HG03565 (cell line): ENCODE measurements around the gene HSD17B2.
"Not testable (repeated sequence)": the region's sequence is repeated elsewhere in the genome, so short reads cannot be mapped to it uniquely, and the experiment has no call there.

Experiments
- ATAC-seq: cut with Tn5 transposase; IDR thresholded peaks from one replicate; pipeline ENCODE4 v1.9.1; 2021; ENCODE audit warnings: mild to moderate bottlenecking, moderate library complexity; ENCODE audit not compliant: unreplicated experiment

Gene HSD17B2, protein sequence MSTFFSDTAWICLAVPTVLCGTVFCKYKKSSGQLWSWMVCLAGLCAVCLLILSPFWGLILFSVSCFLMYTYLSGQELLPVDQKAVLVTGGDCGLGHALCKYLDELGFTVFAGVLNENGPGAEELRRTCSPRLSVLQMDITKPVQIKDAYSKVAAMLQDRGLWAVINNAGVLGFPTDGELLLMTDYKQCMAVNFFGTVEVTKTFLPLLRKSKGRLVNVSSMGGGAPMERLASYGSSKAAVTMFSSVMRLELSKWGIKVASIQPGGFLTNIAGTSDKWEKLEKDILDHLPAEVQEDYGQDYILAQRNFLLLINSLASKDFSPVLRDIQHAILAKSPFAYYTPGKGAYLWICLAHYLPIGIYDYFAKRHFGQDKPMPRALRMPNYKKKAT

DNA sequence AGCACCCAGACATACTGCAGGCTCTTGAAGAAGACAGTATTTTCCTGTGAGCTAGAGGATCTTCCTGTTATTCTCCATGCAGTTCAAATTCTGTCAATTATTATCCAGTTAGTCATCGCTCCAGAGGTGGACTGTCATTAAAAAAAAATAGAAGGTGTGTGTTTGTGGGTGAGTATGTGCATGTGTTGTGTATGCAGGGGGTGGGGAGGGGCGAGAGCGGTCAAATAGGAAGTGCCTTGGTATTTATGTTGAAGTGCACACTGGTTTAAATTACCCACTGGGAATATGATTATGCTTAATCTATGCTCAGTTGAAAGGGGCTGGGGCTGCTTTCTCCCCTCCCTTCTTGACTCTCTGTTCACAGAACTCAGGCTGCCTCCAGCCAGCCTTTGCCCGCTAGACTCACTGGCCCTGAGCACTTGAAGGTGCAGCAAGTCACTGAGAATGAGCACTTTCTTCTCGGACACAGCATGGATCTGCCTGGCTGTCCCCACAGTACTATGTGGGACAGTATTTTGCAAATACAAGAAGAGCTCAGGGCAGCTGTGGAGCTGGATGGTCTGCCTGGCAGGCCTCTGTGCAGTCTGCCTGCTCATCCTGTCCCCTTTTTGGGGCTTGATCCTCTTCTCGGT lies at the start of gene HSD17B2:
Gene HSD17B2 (plus strand): TSS at position 273 of the 632 bp plus-strand sequence. CDS start 172 bp downstream, at position 445.
- ATAC-seq = no peak

DNA sequence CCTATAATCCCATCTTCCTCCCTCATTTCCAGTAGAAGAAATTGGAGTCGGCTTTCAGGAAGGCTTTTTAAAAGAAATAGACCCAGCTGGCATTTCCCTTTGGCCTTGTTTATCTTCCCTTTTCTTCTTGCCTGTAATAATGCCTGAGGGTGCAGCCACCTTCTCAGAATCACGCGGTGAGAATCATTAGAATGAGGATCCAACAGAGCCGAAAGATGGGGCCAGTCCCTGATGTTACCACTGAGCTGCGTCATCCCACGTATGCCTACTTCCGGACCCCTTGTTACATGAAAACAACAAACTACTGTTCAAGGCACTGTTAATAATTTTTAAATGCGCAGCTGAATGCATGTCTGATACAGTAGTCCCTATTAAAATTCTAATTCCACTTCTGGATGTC lies 47.9 kb upstream of the HSD17B2 start:
- no peak for ATAC-seq

DNA sequence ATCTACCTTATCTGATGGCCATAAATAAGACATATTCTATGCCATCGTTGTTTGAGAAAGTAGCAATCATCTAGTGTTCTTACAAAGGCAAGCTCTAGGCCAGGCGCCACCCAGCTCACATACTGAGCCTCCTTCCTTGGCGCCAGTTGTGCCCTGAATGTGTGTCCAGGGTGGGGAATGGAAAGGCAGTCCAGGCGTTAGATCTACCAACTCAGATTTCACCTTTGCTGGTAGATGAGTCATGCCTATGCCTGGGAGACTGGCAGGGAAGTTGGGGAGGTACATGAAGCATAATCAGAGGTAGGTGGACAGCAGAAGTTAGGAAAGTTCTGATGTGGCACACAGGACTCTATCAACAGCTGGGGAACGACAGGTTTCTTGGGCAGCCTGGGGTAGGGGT lies 47.3 kb upstream of the HSD17B2 start:
- no peak for ATAC-seq

DNA sequence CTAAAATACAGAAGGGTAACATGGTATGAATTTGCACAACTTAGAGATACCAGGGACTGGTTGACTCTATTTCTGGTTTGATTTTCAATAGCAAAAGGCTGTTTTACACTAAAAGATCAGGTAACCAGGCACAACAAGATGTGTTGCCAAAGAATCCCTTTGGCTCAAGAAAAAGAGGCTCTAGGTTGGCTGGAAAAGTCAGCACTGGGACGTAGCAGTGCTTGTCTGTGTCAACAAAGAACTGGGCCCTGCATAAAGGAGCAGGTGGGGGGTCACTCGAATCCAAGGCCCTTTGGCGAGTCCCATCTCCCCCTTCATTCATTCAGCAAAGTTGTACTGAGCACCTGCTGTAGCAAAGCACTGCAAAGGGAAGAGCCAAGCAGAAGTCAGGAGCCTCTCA lies 42.2 kb upstream of the HSD17B2 start:
- ATAC-seq = no peak

DNA sequence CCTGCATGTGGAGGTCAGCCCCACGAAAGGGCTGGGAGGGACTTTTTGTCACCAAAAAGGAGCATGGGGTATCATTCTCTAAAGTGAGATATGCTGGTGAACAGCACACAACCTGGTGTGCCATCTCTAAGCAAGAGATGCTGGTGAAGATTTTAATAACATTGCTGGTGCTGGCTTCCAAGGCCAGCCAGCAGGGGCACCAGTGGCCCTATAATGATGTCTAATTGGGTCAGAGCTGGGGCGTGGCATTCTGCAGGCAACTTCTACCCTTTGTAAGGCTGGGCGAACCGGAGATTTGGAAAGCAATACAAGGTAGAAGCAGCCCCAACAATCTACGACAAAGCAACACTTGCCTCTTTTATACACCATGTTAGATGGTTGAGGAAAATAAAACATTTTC lies 40.6 kb upstream of the HSD17B2 start:
- no peak for ATAC-seq

DNA sequence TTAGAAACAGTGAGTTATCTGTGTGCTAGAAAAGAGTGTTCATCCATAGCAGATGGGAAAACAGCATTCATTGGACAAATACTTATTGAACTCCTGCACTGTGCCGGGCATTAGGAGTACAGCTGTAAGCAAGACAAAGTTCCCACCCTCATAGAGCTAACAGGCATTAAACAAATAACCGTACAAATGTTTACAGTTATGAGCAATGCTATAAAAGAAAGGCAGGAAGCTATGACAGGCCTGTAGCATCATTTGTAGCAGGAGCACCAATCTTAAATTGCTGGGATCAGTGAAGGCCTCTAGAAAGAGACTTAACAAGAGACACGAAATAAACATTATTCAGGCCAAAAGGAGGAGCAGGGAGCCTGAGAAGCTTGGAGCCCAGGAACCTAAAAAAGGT lies 39.4 kb upstream of the HSD17B2 start:
- ATAC-seq = no peak

DNA sequence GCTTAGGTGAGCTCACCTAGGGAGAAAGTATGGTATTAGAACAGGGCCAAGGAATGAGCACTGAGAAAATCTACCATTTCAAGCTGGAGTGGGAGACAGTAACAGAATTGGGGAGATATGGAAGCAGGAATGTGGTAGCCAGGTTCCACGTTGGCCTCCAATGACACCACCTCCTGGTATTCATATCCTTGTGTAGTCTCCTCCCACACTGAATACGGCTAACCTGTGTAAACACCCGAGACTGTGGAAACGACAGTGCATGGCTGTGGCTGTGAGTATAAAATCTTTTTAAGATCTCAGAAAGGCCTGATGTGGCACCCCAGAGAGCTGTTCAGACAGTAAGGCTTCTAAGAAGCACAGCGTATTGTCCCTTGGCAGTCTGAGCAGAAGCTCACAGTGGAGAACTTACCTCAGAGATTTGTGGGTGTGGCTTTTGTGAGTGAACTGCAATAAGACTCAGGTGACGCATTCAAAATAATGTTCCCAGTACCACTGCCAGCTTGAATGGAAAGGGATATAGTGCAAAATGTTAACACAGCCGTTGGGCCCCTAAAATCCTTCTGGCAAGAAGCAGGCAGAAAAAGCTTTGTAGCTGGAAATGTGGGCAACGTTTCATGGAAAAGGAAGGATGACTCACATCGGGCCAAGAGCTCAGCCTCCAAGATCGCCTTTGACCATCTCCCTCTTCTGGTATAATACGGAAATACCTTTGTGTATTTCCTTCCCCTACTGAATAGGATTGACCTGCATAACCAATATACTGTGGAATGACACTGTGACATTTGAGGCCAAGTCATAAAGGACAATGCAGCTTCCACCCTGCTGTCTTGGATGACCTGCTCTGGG lies 38.2 kb upstream of the HSD17B2 start:
- no peak for ATAC-seq

DNA sequence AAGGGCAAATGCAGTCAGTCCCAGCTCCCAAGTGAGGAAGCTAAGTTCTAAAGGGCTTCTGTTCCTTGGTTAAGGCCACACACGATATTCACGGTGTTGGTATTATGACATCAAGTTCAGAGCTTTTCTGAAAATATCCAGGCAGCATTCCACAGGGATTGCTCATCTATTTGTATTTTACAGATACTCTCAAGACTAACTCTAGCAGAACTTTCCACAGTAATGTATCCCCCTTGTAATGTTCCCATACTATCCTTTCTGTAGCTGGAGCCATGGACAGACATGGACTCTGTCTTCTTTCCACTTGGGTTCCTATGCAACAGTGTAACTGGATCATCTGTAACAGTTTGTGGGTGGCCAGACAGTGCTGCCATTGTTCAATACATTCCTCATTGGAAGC lies 37.3 kb upstream of the HSD17B2 start:
- ATAC-seq = no peak

DNA sequence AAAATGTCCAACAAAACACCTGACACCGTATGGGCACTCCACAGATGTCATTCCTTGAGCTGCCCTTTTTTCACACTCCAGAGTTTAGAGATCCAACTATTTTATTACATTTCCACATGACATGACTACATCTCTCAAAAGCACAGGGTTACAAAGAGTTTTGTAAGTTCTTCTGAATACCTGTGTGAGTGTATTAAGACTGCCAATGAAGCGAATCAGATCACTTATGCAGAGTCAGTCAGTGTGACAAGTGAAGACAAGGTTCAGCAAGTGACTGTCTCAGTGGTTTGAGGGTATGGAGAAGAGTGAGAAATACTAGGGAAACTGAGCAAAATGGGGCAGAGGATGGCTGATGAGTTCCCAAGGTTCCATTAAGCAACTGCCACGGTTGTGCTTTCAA lies 32.2 kb upstream of the HSD17B2 start:
- no peak for ATAC-seq

DNA sequence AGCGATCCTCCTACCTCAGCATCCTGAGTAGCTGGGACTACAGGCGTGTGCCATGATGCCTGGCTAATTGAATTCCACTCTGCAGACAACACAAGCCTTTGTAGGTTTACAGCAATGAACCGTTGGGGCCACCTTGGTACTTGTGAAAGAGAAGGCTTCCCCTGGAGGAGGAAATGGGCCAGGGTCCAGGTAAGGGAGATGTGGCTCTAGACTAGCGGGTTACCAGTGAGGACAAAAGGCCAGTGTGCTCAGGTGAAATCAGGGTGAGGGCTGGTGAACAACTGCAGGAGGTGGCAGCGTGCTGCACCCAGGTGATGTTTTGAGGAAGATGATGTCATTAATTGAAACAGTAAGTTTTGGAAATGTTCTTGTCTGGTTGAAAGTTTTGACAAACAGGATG lies 30.5 kb upstream of the HSD17B2 start:
- no peak for ATAC-seq

DNA sequence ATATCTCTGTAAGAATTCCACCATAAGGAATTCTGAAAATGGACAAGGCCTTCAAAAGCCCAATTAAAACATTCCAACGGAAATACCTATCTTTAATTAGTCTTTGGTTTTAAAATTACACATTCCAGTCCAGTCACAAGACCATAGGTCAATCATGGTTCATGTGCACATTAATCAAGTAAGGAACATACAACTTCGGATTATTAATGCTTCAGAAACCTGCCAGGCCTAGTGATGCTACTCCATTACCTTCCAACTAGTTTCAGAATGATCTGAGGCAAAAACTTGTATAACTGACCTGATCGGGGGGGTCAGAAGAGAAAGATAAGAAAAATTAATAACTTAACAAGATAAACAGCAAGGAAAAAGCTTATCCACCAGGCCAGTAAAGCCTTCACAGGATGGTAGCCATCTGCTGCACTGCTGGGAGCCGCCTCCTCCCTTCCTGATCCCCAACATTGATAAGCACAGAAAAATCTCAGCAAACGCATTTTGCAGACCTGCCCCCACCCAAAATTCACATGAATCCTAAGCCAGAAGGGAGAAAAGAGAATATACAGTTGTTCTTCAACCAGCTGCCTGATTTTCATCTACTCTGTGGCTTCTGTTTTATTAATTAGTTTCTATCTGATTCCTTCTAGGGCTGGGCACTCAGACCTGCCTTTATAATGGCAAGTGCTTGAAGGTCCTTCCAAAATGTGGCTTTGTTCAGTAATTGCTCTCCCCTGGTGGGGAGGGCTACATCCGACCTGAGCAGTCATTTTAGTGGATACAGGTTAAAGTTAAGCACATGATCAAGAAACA lies 29.8 kb upstream of the HSD17B2 start:
- no peak for ATAC-seq

DNA sequence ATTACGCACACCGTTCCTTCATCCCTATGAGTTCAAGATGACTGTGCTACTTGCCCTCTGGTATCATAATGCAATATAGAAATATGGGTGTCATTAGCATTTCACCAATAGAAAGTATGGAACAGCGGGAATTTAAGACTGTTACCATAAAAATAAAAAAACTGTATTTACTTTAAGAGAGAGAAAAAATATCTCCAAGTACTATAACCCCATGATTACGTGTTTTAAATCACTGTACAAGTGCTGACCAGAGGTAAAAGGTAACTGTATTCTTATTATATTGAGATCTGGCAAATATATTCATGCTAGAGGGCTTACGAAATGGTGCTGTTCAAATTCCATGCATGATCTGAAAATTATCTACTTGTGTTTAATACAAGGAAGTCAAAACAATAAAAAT lies 29.0 kb upstream of the HSD17B2 start:
- ATAC-seq = no peak

DNA sequence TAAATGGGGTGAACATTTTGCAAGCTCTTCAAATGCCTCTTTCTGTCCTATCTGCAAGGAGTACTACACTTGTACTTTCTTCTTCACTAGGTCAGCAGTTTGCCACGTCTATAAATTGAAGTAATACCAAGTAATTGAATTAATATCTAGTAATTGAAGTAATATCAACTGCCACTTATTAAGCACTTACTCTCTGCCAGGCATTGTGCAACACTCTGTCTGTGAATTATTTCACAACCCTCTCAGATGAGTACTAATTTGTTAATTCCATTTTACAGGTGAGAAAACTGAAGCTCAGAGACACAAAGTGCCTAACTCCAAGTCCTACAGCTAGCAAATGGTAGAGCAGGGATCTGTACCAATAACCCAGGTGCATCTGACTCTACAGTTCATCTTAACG lies 27.9 kb upstream of the HSD17B2 start:
- ATAC-seq = no peak

DNA sequence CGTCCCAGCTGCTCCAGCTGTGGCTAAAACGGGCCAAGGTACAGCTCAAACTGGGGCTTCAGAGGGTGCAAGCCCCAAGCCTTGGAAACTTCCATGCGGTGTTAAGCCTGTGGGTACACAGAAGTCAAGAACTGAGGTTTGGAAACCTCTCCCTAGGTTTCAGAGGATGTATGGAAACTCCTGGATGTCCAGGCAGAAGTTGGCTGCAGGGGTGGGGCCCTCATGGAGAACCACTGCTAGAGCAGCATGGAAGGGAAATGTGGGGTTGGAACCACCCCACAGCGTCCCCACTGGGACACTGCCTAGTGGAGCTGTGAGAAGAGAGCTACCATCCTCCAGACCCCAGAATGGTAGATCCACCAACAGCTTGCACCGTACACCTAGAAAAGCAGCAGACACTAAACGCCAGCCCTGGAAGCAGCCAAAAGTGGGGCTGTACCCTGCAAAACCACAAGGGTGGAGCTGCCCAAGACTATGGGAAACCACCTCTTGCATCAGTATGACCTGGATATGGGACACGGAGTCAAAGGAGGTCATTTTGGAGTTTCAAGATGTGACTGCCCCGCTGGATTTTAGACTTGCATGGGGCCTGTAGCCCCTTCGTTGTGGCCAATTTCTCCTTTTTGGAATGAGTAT lies 26.0 kb upstream of the HSD17B2 start:
- ATAC-seq = no peak

DNA sequence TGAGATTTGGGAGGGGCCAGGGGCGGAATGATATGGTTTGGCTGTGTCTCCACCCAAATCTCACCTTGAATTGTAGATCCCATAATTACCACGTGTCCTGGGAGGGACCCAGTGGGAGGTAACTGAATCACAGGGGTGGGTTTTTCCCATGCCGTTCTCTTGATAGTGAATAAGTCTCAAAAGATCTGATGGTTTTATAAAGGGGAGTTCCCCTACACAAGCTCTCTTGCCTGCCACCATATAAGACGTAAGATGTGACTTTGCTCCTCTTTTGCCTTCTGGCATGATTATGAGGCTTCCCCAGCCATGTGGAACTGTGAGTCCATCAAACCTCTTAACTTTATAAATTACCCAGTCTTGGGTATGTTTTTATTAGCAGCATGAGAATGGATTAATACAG lies 25.3 kb upstream of the HSD17B2 start:
- ATAC-seq = not testable (repeated sequence)

DNA sequence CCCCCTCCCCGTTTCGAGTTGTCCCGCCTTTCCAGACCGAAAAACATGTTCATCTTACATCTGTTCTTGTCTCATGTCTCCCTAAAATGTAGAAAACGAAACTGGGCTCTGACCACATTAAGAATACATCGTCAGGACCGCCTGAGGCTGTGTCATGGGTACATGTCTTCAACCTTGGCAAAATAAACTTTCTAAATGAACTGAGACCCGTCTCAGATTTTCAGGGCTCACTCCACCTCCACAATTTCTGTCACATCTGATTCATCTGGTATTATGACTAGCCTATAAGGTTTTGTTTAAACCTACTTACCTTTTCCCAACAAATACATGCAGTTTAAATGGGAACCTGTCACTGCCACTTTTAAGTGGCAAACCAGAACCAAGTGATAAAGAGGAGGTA lies 24.4 kb upstream of the HSD17B2 start:
- no peak for ATAC-seq

DNA sequence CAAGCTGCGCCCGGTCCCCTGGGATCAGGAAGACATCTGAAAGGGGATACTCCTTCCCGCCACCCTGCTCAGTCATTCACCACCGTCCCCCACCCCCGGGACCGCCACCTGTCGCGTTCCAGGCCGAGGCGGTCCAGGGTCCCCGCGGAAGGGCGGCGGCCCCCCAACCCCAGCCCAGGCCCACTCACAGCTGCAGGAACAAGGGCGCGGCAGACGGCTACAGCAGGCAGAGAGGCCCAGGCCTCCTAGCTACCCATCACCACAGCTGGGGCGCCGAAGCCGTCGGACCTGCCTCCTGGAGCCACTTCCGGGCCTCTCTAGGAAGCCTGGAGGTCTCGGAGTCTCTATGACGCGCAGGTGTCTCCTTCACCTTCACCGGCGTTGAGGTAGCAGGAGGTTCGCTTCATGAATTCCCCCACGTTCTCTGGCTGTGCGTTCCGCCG lies 23.8 kb upstream of the HSD17B2 start, which contains the start of gene SDR42E1:
Gene SDR42E1 (minus strand): TSS at position 272 of the 443 bp plus-strand sequence. CDS start 10,612 bp downstream, outside the sequence.
- ATAC-seq = peak; percentile 64

DNA sequence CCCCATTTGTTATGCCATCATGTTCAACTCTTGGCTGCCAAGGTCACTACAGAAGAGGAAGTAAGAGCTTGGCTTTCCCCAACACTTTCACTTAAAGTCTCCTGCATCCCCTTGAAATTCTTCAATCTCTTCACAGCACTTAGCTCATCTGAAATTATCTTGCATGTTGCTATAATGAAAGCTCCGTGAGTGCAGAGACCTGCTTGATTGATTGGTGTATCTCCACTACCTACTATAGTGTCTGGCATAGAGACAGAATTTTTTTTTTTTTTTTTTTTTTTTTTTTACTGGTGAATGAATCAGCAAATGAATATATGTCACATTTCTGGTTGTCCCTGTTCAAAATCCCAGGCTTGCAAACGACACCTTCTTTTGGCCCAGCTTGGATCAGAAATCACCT lies 21.9 kb upstream of the HSD17B2 start:
- ATAC-seq = no peak

DNA sequence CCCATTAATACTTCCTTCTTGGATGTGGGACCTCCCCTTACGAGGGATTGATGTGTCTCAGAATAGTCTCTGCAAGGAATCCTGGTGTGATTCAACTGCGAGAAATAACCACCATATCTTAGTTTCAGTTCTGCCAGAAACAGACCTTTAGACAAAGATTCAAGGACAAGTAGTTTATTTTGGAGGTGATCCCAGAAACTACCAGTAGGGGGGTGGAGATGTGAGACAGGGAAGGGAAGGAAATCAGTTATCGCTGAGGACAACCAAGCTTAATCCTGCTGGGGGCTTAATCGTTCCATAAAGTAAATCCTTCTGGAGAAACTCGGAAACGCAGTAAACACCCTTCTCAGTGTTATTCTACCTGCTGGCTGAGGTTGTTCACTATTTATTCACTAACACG lies 18.8 kb upstream of the HSD17B2 start:
- ATAC-seq = no peak

DNA sequence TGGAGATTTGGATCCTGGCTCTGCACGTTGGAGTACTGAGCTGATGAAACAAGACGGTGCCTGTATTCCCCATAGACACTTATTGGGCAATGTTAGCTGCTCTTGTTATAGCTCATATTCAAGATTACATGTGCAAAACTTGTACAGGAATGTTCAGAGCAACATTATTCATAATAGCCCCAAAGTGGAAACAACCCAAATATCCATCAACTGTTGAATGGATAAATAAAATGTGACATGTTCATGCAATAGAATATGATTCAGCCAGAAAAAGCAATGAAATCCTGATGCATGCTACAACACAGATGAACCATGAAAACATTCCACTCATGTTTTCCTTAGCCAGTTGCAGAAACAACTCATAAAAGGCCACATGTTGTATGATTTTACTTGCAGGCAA lies 18.1 kb upstream of the HSD17B2 start:
- ATAC-seq = no peak
